ENCODE results near the gene CD44.
"Not testable (repeated sequence)": the region's sequence is repeated elsewhere in the genome, so short reads cannot be mapped to it uniquely, and the experiment has no call there.

Gene CD44

GRCh38 chr11:35105319-35106079 is 33.5 kb upstream of the CD44 start:
- H3K4me3 ChIP-seq (ENCODE audit: low read depth, low read length), result no peak overlapping the region
- no peak for DNase-seq (ENCODE audit: low read depth, low spot score)
- in situ Hi-C loops (cut with HindIII; ENCODE audit: low sequenced_read_pairs), result no loop called here
- TF ChIP-seq CTCF (IDR thresholded peaks at IDR 0.05; ENCODE audit: low read depth, low read length), result no peak

DNA sequence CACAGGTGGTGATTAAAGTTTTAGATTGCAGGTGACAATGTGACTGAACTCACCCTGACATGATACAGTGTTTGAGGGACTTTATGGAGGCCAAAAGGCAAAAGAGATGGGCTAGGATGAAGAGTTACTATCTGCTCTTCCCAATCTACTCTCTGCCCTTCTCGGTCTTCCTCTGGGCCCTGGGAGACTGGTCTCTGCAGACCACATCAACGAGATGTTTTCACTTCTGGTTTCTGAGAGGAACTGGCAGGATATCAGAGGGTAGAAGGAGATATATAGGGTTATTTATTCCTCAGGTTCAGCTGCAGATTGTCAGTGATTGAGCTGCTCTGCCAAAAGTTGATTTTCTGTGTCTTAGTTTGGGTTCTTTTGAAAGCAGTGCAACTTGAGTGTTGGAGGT is 32.4 kb upstream of the CD44 start:
- no peak for TF ChIP-seq CTCF (IDR thresholded peaks at IDR 0.05; ENCODE audit: low read depth, low read length)
- no peak overlapping the region for H3K4me3 ChIP-seq (ENCODE audit: low read depth, low read length)
- DNase-seq (ENCODE audit: low read depth, low spot score), result no peak
- in situ Hi-C loops (cut with HindIII; ENCODE audit: low sequenced_read_pairs), result no loop called here

GRCh38 chr11:35107861-35108260 is 31.1 kb upstream of the CD44 start:
- DNase-seq (ENCODE audit: low read depth, low spot score), result no peak
- H3K4me3 ChIP-seq (ENCODE audit: low read depth, low read length), result no peak overlapping the region
- TF ChIP-seq CTCF (IDR thresholded peaks at IDR 0.05; ENCODE audit: low read depth, low read length), result no peak
- in situ Hi-C loops (cut with HindIII; ENCODE audit: low sequenced_read_pairs), result no loop called here

DNA sequence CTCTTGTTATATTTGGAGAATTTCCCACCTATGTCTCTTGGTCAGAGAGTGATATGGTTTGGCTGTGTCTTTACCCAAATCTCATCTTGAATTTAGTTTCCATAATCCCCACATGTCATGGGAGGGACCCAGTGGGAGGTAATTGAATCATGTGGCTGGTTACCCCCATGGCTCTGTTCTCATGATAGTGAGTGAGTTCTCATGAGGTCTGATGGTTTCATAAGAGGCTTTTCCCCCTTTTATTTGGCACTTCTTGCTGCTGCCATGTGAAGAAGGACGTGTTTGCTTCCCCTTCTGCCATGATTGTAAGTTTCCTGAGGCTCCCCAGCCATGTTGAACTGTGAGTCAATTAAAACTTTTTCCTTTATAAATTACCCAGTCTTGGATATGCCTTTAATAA is 30.6 kb upstream of the CD44 start:
- DNase-seq (ENCODE audit: low read depth, low spot score); in situ Hi-C loops (cut with HindIII; ENCODE audit: low sequenced_read_pairs); H3K4me3 ChIP-seq (ENCODE audit: low read depth, low read length): not testable (repeated sequence)

DNA sequence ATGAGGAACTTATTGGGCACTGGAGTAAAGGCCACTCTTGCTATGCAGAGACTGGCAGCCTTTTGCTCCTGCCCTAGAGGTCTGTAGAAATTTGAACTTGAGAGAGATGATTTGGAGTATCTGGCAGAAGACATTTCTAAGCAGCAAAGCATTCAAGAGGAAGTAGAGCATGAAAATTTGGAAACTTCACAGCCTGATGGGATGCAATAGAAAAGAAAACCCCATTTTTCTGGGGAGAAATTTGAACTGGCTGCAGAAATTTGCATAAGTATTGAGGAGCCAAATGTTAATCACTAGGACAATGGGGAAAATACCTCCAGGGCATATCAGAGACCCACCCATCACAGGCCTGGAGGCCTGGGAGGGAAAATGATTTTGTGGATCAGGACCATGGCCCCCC is 29.9 kb upstream of the CD44 start:
- TF ChIP-seq CTCF (IDR thresholded peaks at IDR 0.05; ENCODE audit: low read depth, low read length), result no peak
- in situ Hi-C loops (cut with HindIII; ENCODE audit: low sequenced_read_pairs), result no loop called here
- no peak overlapping the region for H3K4me3 ChIP-seq (ENCODE audit: low read depth, low read length)
- DNase-seq (ENCODE audit: low read depth, low spot score), result no peak

DNA sequence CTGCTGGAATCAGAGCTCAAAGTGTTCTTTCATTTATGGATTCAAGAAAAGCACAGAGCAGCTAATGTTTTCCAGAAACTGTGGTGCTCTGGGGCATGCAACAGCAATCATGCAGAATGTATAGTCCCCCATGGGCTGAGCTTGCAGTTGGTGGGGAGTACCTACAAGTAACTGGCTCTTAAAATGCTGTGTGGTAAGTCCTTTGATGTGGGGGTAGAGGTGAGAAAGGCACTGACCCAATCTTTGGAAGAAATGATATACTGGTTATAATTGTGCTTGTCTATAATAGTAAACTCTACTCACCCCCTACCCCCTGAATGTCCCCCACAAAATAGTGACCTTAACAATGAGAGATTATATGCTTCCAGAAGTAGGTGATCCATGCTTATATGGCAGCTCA is 29.1 kb upstream of the CD44 start:
- in situ Hi-C loops (cut with HindIII; ENCODE audit: low sequenced_read_pairs), result no loop called here
- DNase-seq (ENCODE audit: low read depth, low spot score), result no peak
- no peak overlapping the region for H3K4me3 ChIP-seq (ENCODE audit: low read depth, low read length)
- TF ChIP-seq CTCF (IDR thresholded peaks at IDR 0.05; ENCODE audit: low read depth, low read length), result no peak

GRCh38 chr11:35111161-35112055 is 27.6 kb upstream of the CD44 start:
- in situ Hi-C loops (cut with HindIII; ENCODE audit: low sequenced_read_pairs), result no loop called here
- H3K4me3 ChIP-seq (ENCODE audit: low read depth, low read length), result no peak overlapping the region
- TF ChIP-seq CTCF (IDR thresholded peaks at IDR 0.05; ENCODE audit: low read depth, low read length), result no peak
- peak; percentile 93 for DNase-seq (ENCODE audit: low read depth, low spot score)
